Measurements from ENCODE around the gene CD274. TPM values are rescaled to one million over a fixed set of nuclear protein-coding genes. Genes with fewer than 3 reads are reported as not detected.
"Not testable (repeated sequence)": the region's sequence is repeated elsewhere in the genome, so short reads cannot be mapped to it uniquely, and the experiment has no call there.

Gene CD274
- total RNA-seq, 1 donor from 2014 or later, result 4.7 TPM

DNA sequence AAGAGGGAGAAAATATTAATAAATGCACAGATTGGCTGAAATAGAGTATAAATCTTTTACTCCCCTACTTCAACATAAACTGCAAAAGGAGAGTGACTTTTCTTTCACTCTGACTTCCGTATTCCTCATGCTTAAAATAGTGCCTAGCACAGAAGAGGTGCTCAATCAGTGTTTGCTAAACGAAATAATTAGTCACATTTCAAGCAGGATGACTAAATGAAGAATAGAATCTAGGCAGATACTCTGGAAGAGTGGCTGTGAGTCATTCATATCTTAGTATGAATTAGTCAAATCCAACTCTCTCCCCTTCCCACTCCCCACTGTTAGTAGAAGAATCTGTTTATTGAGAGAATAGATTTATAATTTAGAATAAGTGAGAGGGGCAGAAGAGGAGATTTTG lies 4.8 kb downstream of the CD274 start:
- intact Hi-C loops (cut with DNase I), result no loop called here
- DNase-seq (ENCODE audit: low spot score) (no peak), ATAC-seq (no peak)

DNA sequence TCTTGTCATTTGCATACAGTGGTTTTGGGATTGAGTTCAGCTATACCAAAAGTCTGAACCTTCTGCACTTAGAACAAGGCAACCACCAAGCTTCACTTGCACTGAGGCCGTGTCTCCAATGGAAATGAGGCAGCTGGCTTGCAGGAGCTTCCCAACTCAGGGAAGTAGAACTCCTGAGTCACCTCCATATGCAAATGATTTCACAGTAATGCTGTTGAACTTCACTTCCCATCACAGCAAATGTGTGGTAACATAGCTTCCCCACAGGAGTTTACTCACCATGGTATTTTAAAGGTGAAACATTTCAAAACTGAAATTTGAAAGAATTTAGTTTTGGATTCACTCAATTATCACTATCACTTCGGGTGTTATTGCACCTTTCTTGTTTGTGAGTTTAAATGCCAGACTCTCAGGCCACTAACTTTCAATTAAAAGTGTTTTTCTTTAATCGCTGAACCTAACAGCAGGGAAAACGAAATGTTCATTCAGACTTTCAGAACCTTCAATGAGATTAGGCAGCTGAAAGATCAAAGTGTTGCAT lies 9.0 kb downstream of the CD274 start:
- intact Hi-C loops (cut with DNase I), result no loop called here
- DNase-seq (ENCODE audit: low spot score) (no peak), ATAC-seq (no peak)

DNA sequence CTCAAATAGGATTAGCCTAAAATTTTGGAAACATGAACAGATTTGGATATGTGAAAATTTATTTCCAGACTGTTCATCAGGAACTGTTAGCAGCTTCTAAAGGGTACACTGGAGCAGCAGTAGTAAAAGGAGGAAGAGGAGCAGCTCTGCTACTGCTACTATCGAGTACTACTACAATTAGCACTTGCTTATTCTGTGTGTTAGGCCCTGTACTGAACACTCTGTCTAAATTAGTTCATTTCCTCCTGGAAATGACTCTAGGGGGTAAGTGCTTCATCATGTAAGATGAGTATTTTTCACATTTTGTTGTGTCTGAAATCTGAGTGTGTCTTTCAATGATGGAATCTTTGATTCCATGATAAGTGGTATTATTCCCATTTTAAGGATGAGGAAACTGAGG lies 9.8 kb downstream of the CD274 start:
- ATAC-seq, result no peak
- intact Hi-C loops (cut with DNase I), result no loop called here

DNA sequence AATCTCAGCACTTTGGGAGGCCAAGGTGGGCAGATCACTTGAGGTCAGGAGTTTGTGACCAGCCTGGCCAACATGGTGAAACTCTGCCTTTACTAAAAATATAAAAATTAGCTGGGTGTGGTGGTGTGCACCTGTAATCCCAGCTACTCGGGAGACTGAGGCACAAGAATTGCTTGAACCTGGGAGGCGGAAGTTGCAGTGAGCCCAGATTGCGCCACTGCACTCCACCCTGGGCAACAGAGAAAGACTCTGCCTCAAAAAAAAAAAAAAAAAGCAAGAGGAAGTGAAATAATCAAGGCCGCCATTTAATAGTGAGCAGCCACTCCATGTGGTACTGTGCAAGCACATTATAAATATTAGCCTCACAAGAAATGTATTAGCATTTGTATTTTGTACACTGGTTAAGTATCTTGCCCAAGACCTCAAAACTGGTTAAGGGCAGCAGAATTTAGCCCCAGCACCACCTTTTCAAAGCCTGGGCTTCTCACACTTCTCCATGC lies 14.5 kb downstream of the CD274 start:
- ATAC-seq; DNase-seq (ENCODE audit: low spot score); intact Hi-C loops (cut with DNase I): not testable (repeated sequence)

More for the DNA sequence above, 9.8 kb downstream of the CD274 start:
- no peak for DNase-seq (ENCODE audit: low spot score)

DNA sequence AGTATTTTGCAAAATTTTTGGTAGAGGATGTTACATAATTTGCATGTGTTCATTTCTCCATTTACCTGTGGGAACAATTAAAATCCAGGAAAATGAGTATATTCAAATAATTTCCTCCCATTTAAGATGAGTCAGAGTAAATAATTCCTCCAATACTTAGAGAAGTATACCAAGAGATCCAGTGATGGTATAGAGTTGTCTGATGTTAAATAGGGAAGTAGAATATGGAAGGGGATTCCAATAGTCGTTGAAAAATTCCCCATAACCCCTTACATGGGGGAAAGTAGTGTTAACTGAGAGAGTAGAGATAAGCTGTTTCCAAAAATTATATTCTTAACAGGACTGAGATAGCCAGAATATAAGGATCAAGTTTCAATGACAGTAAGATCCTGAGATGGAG lies 15.7 kb downstream of the CD274 start:
- no peak for ATAC-seq
- intact Hi-C loops (cut with DNase I), result no loop called here
- no peak for DNase-seq (ENCODE audit: low spot score)

DNA sequence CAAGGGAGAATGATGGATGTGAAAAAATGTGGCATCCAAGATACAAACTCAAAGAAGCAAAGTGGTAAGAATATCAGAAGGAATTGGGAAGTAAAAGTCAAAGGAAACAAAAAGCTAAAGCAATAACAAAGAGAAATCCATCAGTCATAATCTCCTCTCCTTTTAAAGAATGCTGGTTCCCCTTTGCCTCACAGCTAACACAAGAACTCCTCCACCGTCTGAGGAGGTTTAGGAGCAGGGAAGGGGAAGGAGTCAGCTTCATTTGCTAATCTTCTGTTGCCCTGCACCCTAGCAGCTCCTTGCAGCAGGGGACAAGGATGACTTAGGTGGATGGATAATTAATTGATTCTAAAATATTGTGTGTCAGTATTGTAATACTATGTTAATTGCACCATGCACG lies 16.4 kb downstream of the CD274 start:
- ATAC-seq, result no peak
- DNase-seq (ENCODE audit: low spot score), result no peak
- intact Hi-C loops (cut with DNase I), result no loop called here

DNA sequence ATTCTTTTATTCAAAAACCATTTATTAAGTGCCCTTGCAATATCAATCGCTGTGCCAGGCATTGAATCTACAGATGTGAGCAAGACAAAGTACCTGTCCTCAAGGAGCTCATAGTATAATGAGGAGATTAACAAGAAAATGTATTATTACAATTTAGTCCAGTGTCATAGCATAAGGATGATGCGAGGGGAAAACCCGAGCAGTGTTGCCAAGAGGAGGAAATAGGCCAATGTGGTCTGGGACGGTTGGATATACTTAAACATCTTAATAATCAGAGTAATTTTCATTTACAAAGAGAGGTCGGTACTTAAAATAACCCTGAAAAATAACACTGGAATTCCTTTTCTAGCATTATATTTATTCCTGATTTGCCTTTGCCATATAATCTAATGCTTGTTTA lies 18.5 kb downstream of the CD274 start:
- intact Hi-C loops (cut with DNase I), result no loop called here
- DNase-seq (ENCODE audit: low spot score), result no peak
- ATAC-seq, result no peak

DNA sequence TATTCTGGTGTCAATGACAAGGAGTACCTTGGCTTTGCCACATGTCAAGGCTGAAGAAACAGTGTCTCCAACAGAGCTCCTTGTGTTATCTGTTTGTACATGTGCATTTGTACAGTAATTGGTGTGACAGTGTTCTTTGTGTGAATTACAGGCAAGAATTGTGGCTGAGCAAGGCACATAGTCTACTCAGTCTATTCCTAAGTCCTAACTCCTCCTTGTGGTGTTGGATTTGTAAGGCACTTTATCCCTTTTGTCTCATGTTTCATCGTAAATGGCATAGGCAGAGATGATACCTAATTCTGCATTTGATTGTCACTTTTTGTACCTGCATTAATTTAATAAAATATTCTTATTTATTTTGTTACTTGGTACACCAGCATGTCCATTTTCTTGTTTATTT lies 19.8 kb downstream of the CD274 start:
- intact Hi-C loops (cut with DNase I), result no loop called here
- ATAC-seq (no peak), DNase-seq (ENCODE audit: low spot score) (no peak)

DNA sequence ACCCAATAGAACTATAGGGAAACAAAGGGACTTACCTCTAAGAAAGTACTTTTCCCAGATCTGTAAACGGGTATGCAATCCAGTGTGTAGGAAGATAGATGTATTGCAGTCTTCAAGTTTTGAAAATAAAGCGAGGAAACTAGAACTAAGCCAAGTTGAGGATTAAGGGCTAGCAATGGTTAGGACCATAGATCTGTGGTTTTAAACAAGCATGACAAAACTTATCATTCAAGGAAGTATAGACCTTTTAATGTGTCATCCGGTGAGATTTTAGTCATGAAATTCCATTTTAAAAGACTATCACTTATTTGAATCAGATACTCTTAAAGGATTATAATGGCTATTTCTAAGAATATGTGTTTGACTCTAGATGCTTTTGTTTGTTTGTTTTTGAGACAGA lies 20.5 kb downstream of the CD274 start:
- intact Hi-C loops (cut with DNase I), result no loop called here
- DNase-seq (ENCODE audit: low spot score) (no peak), ATAC-seq (no peak)

DNA sequence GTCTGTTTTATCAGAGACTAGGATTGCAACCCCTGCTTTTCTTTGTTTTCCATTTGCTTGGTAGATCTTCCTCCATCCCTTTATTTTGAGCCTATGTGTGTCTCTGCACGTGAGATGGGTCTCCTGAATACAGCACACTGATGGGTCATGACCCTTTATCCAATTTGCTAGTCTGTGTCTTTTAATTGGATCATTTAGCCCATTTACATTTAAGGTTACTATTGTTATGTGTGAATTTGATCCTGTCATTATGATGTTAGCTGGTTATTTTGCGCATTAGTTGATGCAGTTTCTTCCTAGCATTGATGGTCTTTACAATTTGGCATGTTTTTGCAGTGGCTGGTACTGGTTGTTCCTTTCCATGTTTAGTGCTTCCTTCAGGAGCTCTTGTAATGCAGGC lies 25.3 kb downstream of the CD274 start:
- intact Hi-C loops (cut with DNase I); ATAC-seq; DNase-seq (ENCODE audit: low spot score): not testable (repeated sequence)

DNA sequence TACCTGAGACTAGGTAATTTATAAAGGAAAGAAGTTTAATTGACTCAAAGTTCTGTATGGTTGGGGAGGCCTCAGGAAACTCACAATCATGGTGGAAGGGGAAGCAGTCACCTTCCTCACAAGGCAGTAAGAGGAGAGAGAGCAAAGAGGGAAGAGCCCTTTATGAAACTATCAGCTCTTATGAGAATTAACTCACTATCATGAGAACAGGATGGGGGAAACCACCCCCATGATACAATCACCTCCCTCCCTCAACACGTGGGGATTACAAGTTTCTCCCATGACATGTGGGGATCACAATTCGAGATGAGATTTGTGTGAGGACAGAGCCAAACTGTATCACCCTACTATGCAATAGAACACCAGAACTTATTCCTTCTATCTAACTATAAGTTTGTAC lies 27.9 kb downstream of the CD274 start:
- ATAC-seq, result no peak
- DNase-seq (ENCODE audit: low spot score), result no peak
- intact Hi-C loops (cut with DNase I), result no loop called here

DNA sequence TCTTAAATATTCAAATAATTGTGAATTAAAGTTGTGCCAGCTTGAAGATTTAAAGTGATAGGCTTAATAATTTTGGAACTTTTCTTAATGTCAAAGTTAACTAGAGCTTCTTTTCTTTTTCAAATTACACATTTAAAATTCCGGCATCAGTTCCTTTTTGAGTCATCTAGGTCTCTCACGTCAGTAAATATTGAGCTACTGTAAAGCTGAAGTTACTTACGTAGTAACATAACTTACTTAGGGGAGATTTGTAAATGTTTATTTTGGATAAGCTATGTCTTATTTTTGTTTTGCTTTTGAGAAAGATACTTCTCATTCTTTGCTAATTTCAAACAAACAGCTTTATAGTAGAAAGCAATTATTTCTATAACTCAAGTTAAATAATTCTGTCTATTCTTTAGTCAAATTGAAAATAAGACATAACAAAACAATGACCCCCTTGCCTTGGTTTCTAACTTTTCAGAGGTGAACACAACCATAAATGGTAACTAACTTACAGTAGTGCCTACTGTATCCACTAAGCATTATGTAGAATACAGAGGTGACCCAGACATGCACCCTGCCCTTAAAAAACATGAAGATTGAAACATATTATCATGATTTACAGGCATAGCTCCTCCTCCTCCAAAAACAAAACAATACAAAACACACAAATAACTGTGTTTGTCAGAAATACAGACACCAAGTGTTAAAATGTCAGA lies 29.8 kb downstream of the CD274 start:
- DNase-seq (ENCODE audit: low spot score) (no peak), ATAC-seq (no peak)
- intact Hi-C loops (cut with DNase I), result no loop called here

DNA sequence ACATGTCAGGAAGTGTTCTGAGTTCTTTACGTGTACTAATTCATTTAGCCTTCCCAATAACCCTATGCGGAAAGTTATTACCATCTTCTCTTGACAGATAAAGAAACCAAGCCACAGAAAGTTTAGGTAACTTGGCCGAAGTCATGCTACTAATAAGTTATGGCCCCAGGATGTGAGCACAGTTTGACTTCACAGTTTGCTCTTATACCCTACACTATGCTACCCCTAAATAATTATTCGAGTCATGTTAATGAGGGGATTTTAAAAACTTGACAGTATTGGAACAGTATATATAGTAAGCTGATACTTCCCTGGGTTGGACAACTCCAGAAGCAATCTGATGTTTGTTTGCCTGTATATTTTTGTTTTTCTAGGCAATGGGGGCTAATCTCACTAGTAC lies 30.6 kb downstream of the CD274 start:
- DNase-seq (ENCODE audit: low spot score) (no peak), ATAC-seq (no peak)
- intact Hi-C loops (cut with DNase I), result no loop called here

DNA sequence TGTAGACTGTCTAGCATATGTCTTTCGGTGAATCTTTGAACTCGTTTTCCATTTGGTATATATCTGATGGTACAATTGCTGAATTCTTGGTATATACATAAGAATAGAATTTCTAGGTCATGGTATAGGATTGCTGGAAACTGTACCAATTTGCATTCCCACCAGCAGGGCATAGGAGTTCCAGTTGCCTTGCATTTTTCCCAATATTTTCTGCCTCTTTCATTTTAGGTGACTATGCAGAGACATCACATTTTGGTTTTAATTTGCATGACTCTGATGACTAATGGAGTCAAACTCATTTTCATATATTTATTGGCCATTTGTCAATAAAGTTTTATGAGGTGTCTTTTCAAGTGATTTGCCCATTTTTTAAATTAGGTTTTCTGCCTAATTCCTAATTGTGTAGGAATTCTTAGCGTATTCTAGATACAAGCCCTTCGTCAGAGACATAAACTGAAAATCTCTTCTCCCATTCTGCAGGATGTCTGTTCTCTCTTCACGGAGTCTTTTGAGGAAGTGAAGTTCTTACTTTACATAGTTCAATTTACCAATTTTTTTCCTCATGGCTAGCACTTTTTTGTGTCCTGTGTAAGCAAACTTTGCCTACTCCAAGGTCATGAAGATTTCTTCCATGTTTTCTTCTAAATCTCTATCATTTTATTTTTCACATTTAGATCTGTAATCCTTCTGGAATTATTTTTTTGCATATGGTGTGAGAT lies 31.1 kb downstream of the CD274 start:
- no peak for ATAC-seq
- intact Hi-C loops (cut with DNase I), result no loop called here
- DNase-seq (ENCODE audit: low spot score), result no peak

DNA sequence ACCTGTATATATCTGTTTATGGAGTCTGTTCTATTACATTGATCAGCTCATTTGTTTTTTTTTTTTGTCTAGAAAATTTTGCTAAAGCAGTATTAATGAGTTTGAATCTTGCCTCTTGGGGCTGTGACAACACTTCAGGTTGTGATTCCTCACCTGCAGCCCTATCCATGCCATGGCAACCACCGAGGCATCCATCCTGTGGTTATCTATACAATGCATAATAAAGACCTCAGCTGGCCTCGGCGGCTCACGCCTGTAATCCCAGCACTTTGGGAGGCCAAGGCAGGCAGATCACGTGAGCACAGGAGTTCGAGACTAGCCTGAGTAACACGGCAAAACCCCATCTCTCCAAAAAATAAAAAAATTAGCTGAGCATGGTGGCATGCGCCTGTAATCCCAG lies 31.9 kb downstream of the CD274 start:
- intact Hi-C loops (cut with DNase I), result no loop called here
- ATAC-seq (no peak), DNase-seq (ENCODE audit: low spot score) (no peak)

DNA sequence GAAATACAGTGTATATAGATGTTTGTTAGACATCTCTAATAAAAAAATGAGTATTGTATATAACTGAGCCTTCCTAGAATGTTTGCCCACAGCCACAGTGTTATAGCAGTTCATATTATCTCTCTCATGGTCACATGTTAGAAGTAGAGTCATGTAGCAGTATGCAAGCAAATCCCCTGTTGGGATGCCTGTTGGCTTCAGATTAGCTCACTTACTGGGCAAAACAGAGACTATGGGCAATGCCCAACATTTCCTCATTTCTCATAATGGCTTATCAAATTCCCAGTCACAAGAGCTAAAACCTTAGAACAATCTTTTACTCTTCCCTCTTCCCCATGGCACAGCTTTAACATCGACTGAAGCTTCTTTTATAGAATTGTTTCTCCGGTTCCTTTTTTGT lies 33.0 kb downstream of the CD274 start:
- intact Hi-C loops (cut with DNase I), result no loop called here
- DNase-seq (ENCODE audit: low spot score), result no peak
- ATAC-seq, result no peak

DNA sequence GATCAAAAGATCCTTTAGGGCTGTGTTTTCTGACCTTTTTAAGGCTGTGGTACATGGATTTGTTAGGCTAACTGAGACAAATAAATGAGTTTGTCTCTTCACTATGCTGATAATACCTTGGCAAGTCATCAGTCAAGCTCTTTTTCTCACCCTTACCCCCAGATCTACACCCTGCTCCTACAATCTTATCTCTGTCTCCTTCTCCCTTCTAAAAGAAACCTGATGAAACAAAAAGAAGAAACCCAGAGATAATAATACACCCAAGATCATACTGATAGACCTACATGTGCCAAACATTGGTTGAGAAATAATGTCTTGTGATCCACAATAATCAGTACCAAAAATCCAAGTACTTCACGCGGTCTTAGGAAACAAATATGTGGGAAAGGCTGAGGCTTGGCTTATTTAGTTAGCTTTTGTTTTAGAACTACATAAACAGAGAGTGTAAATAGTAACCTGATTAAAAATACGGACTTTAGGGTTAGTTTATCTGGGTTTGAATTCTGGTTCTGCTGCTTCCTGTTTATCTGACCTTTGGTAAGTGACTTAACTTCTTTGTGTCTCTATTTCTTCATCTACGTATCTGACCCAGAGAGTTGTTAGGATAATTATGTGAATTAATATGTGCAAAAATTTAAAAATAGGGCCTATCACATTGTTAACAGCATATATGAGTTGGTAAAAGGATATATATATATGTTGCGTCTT lies 35.2 kb downstream of the CD274 start:
- intact Hi-C loops (cut with DNase I), result no loop called here
- no peak for ATAC-seq
- DNase-seq (ENCODE audit: low spot score), result no peak

DNA sequence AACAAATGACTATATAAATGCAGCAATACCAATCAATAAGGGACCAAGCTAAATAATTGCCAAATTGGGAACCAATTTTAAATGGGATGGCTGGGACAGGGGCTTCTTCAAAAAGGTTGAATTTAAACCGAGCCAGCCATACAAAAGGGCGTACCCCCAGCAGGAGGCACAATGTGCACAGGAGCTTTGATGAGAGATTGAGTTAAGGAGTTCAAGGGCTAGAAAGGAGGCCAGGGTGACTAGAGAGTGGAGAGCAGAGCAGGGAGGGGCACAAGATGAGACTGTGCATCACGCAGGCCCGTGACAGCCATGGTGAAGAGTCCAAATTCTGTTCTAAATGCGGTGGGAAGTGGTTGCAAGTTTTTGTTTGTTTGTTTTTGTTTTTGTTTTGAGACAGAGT lies 36.6 kb downstream of the CD274 start:
- intact Hi-C loops (cut with DNase I), result no loop called here
- DNase-seq (ENCODE audit: low spot score) (no peak), ATAC-seq (no peak)

DNA sequence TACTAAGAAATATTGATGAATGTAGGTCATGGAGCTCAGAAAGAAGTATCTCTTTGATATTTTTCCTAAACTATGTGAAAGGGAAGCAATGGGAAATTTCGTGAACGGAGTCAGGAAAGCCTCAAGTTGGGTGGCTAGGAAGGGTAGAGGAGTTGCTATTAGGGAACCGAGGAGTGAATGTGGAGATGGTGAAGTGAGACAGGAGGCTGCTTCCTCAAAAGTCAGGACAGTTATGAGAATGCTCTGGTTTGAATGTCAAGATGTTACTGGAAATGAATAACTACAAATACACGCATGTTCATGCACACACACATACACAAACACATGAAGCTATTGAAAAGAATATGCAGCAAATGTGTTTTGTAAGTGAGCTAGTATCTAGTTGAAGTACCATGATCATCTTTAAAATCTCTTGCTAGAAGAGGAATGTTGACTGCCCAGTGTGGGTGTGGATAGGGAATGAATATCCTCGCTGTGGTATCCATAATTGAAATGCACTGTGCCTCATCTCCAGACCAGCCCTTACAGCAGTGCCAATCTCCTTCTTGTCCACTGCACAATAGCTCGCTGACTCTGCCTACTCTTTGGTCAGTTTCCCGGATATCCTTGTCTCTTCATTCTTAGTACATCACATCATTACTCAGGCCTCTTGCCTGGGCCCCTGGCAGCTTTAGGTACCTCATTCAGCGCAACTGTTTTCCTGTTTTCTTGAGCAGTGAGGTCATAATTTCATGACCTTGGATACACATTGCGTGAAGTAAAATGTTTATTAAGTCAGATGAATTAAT lies 38.1 kb downstream of the CD274 start:
- intact Hi-C loops (cut with DNase I), result no loop called here
- ATAC-seq (no peak), DNase-seq (ENCODE audit: low spot score) (no peak)
